A549 (cell line): Measurements from ENCODE around the gene L3MBTL4. TPM values are rescaled to one million over a fixed set of nuclear protein-coding genes. Genes with fewer than 3 reads are reported as not detected.

Experiments used
- ATAC-seq, 2 experiments: fragments of 200-7000 bp in 1 of 2; fragments of >200 bp in 1 of 2; cut with Nextera tagmentation in 1 of 2; cut with Tn5 transposase in 1 of 2; 3 replicates each; pipeline versions ENCODE4 v1.8.0 to v1.9.1; 2018 to 2020; ENCODE audit warnings: mild to moderate bottlenecking in 1 of 2, moderate library complexity in 1 of 2
- CTCF ChIA-PET: fragments of 300-600 bp; sonication (Branson Sonifier 250); formaldehyde crosslinking; extraction: SDS; loops from one replicate; lab custom pipeline; 2021; ENCODE audit warnings: antibody characterized with exemption, inconsistent platforms; lab: Yijun Ruan, JAX
- POLR2A ChIA-PET: fragments of 350-600 bp; formaldehyde crosslinking; extraction: SDS; loops from one replicate; lab custom pipeline; 2021; ENCODE audit warnings: antibody characterized with exemption, inconsistent platforms; lab: Yijun Ruan, JAX
- DNase-seq, 2 experiments: peaks; one replicate each; pipeline versions ENCODE4 v3.0.0 to v3.0.0-alpha.2; 2011 to 2016; ENCODE audit warnings: low read depth in 1 of 2, low spot score in 1 of 2
- FAIRE-seq: peaks from 2 replicates; lab custom pipeline; 2011; peaks lifted over from hg19 to GRCh38; lab: Jason Lieb, UNC
- H3K27ac ChIP-seq, 2 experiments: fragments of >200 bp; sonication (Bioruptor Twin); formaldehyde crosslinking; 3 replicates each; pipeline ENCODE4 v1.5.1; 2016 to 2017
- H3K4me1 ChIP-seq: fragments of >200 bp; sonication (Bioruptor Twin); formaldehyde crosslinking; 3 replicates; pipeline ENCODE4 v1.6.1; 2016
- H3K4me2 ChIP-seq: fragments of >200 bp; sonication (Bioruptor Twin); formaldehyde crosslinking; 3 replicates; pipeline ENCODE4 v1.6.1; 2016
- H3K4me3 ChIP-seq: fragments of >200 bp; sonication (Bioruptor Twin); formaldehyde crosslinking; 3 replicates; pipeline ENCODE4 v1.5.1; 2016
- H3K9me3 ChIP-seq: fragments of >200 bp; sonication (Bioruptor Twin); formaldehyde crosslinking; 3 replicates; pipeline ENCODE4 v1.6.1; 2016
- CBX2 ChIP-seq: fragments of 200-600 bp; sonication (generic); IDR thresholded peaks from 2 replicates; pipeline ENCODE4 v1.6.1; 2016; ENCODE audit warnings: low read depth, mild to moderate bottlenecking, borderline replicate concordance
- CHD4 ChIP-seq: fragments of 200-600 bp; sonication (generic); IDR thresholded peaks from 2 replicates; pipeline ENCODE4 v1.6.1; 2016; ENCODE audit warnings: antibody characterized with exemption, mild to moderate bottlenecking, borderline replicate concordance
- EHF ChIP-seq: fragments of 250-450 bp; sonication (Bioruptor Pico); IDR thresholded peaks from 2 replicates; pipeline ENCODE4 v1.5.0; 2020; ENCODE audit warnings: mild to moderate bottlenecking
- EHMT2 ChIP-seq: fragments of 200-600 bp; sonication (generic); IDR thresholded peaks from 2 replicates; pipeline ENCODE4 v1.6.1; 2016; ENCODE audit warnings: antibody characterized with exemption, low read depth, mild to moderate bottlenecking, moderate library complexity
- FOSB ChIP-seq: fragments of 250-450 bp; sonication (Bioruptor Pico); IDR thresholded peaks from 2 replicates; pipeline ENCODE4 v1.5.0; 2020; ENCODE audit warnings: mild to moderate bottlenecking, moderate library complexity
- GATA3 ChIP-seq: IDR thresholded peaks from 2 replicates; pipeline ENCODE4 v1.6.1; 2012; ENCODE audit warnings: borderline replicate concordance
- HOXB13 ChIP-seq: fragments of 250-450 bp; sonication (Bioruptor Pico); IDR thresholded peaks from 2 replicates; pipeline ENCODE4 v1.5.0; 2020; ENCODE audit warnings: low read depth, mild to moderate bottlenecking, moderate library complexity
- KDM1A ChIP-seq: fragments of 200-600 bp; sonication (generic); IDR thresholded peaks from 2 replicates; pipeline ENCODE4 v1.6.1; 2016; ENCODE audit warnings: low read depth, mild to moderate bottlenecking
- KDM5A ChIP-seq: fragments of 200-600 bp; sonication (generic); IDR thresholded peaks from 2 replicates; pipeline ENCODE4 v1.6.1; 2016; ENCODE audit warnings: antibody characterized with exemption, mild to moderate bottlenecking
- MYC ChIP-seq: IDR thresholded peaks from 2 replicates; pipeline ENCODE4 v1.6.1; 2012; ENCODE audit warnings: mild to moderate bottlenecking, inconsistent platforms, low read length, improper control_type of control experiment, borderline replicate concordance
- NFE2L2 ChIP-seq: fragments of 150-350 bp; conservative IDR thresholded peaks from 2 replicates; pipeline ENCODE4 v1.6.1; 2014; ENCODE audit warnings: low read length
- RARB ChIP-seq: fragments of 250-450 bp; sonication (Bioruptor Pico); IDR thresholded peaks from 2 replicates; pipeline ENCODE4 v1.8.0; 2021; ENCODE audit warnings: mild to moderate bottlenecking, moderate library complexity
- RNF2 ChIP-seq: fragments of 200-600 bp; sonication (generic); IDR thresholded peaks from 2 replicates; pipeline ENCODE4 v1.6.1; 2016; ENCODE audit warnings: low read depth, mild to moderate bottlenecking, antibody characterized with exemption, moderate library complexity, borderline replicate concordance
- SMC3 ChIP-seq: fragments of >200 bp; sonication (Bioruptor Twin); formaldehyde crosslinking; IDR thresholded peaks from 3 replicates; pipeline ENCODE4 v1.6.1; 2018; ENCODE audit warnings: inconsistent platforms
- TFCP2L1 ChIP-seq: fragments of 250-450 bp; sonication (Bioruptor Pico); IDR thresholded peaks from 2 replicates; pipeline ENCODE4 v1.5.0; 2021; ENCODE audit warnings: mild to moderate bottlenecking
- ZFP36 ChIP-seq: fragments of 450-650 bp; IDR thresholded peaks from 2 replicates; pipeline ENCODE4 v1.6.1; 2014; ENCODE audit warnings: borderline replicate concordance; ENCODE audit not compliant: partially characterized antibody
- ZSCAN20 ChIP-seq: fragments of 250-450 bp; sonication (Bioruptor Pico); IDR thresholded peaks from 2 replicates; pipeline ENCODE4 v1.8.0; 2022; ENCODE audit warnings: mild to moderate bottlenecking, moderate library complexity
- WGBS: methylation state at CpG from one replicate; pipeline ENCODE4 v1.1.6; 2017; ENCODE audit errors: missing lambda C conversion rate; 5-methylcytosine and 5-hydroxymethylcytosine counted together
- polyA plus RNA-seq, 4 experiments: library from polyadenylated mRNA; depleted of rRNA in 3 of 4; stranded (reverse); fragments of >200 nt; fragmentation: RNase III in 1 of 4; extraction: RNeasy Plus Mini Kit Qiagen cat#74134 plus additional on column Dnase treatment in 1 of 4; gene quantifications; 2 replicates in 3 of 4; 3 replicates in 1 of 4; pipeline ENCODE4 v1.2.3, GENCODE V29; 2011 to 2017
- TF ChIP-seq, protein P1 (sequence below): fragments of 450-650 bp; IDR thresholded peaks from 2 replicates; pipeline ENCODE4 v1.6.1; 2014; ENCODE audit warnings: antibody characterized with exemption
- TF ChIP-seq, protein P2 (sequence below): fragments of >200 bp; sonication (Bioruptor Twin); formaldehyde crosslinking; IDR thresholded peaks from 3 replicates; pipeline ENCODE4 v1.5.1; 2016
- TF ChIP-seq, protein P3 (sequence below): fragments of 250-450 bp; sonication (Bioruptor Pico); IDR thresholded peaks from 2 replicates; pipeline ENCODE4 v1.5.0; 2021; ENCODE audit warnings: mild to moderate bottlenecking, moderate library complexity, borderline replicate concordance

Gene L3MBTL4
- polyA plus RNA-seq, 2 of the 4 experiments (the other 2 are of a cell fraction) = 0.03 to 0.06 TPM

DNA sequence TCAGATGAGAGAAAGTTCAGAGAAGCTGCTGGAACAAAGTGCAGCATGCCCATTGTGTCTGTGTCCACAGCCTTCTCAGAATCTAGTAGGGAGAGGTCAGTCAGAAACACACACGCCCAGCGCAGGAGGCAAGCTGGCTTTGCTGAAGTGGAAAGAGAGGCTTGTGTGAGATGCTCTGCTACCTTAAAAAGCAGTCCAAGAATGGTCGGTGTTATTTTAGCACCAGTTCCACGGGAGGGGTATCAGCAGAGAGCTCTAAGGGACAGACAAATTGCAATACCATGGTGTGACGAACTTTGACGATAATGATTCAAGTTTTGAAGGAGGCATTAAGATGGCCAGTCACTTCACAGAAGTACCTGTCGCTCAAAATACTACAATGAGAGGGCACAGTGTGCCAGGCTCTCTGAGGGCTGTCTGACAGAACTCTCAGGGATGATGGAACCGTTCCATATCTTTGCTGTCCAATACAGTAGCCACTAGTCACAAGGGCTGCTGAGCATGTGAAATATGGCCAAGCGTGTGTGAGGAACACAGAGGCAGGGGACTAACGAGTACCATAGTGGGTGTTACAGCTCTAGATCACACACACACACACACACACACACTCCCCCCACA is 281.9 kb downstream of the L3MBTL4 start:
- Histone ChIP-seq H3K4me3 (no peak overlapping the region), H3K4me2 (no peak overlapping the region), H3K27ac (no peak overlapping the region), H3K9me3 (no peaks in the 10 kb centered on the region), H3K4me1 (no peaks in the 10 kb centered on the region)
- TF ChIP-seq KDM1A (no peak), CHD4 (no peak), MYC (no peak), SMC3 (no peak), KDM5A (no peak), RARB (CRISPR knock-in tag) (no peak)
- TF ChIP-seq, protein P1, sequence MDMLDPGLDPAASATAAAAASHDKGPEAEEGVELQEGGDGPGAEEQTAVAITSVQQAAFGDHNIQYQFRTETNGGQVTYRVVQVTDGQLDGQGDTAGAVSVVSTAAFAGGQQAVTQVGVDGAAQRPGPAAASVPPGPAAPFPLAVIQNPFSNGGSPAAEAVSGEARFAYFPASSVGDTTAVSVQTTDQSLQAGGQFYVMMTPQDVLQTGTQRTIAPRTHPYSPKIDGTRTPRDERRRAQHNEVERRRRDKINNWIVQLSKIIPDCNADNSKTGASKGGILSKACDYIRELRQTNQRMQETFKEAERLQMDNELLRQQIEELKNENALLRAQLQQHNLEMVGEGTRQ = no peak
- ChIA-PET POLR2A (no interaction called here), CTCF (no interaction called here)
- WGBS = 19% methylated on average over 10 of the region's 10 CpGs
- FAIRE-seq (no peak), ATAC-seq (no peak), DNase-seq (no peak)

DNA sequence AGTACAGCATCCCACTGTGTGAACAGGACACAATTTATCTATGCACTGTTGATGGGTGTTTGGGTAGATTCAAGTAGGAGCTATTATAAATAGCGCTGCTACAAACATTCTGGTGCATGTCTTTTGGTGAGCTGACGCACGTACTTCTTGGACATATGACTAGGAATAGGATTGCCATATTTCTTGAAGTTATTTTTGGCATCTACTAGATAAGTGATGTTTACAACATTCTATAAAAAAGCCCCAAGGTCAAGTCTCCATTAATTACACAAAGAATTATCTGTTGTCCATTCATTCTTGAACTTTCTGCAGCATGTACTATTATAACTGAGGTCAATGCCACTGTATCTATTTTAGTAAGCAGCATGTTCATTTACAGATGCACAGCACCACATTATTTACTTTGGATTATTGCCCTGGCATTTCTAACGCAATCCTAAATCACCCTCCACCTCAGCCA is 293.9 kb downstream of the L3MBTL4 start:
- Histone ChIP-seq H3K9me3 (no peaks in the 10 kb centered on the region), H3K4me1 (no peaks in the 10 kb centered on the region), H3K27ac (no peak overlapping the region)
- ATAC-seq (no peak), FAIRE-seq (no peak)
- 39% methylated on average over 4 of the region's 4 CpGs for WGBS
- TF ChIP-seq CBX2 = no peak
- TF ChIP-seq ZFP36 = no peak
- no peak for TF ChIP-seq EHF
- no peak for TF ChIP-seq ZSCAN20
- TF ChIP-seq EHMT2 = no peak
- no peak for TF ChIP-seq KDM5A
- no peak for TF ChIP-seq FOSB (CRISPR knock-in tag)
- no peak for TF ChIP-seq RNF2
- TF ChIP-seq CHD4 = no peak
- no peak for TF ChIP-seq HOXB13
- TF ChIP-seq, protein P2, sequence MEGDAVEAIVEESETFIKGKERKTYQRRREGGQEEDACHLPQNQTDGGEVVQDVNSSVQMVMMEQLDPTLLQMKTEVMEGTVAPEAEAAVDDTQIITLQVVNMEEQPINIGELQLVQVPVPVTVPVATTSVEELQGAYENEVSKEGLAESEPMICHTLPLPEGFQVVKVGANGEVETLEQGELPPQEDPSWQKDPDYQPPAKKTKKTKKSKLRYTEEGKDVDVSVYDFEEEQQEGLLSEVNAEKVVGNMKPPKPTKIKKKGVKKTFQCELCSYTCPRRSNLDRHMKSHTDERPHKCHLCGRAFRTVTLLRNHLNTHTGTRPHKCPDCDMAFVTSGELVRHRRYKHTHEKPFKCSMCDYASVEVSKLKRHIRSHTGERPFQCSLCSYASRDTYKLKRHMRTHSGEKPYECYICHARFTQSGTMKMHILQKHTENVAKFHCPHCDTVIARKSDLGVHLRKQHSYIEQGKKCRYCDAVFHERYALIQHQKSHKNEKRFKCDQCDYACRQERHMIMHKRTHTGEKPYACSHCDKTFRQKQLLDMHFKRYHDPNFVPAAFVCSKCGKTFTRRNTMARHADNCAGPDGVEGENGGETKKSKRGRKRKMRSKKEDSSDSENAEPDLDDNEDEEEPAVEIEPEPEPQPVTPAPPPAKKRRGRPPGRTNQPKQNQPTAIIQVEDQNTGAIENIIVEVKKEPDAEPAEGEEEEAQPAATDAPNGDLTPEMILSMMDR = no peak
- TF ChIP-seq, protein P3, sequence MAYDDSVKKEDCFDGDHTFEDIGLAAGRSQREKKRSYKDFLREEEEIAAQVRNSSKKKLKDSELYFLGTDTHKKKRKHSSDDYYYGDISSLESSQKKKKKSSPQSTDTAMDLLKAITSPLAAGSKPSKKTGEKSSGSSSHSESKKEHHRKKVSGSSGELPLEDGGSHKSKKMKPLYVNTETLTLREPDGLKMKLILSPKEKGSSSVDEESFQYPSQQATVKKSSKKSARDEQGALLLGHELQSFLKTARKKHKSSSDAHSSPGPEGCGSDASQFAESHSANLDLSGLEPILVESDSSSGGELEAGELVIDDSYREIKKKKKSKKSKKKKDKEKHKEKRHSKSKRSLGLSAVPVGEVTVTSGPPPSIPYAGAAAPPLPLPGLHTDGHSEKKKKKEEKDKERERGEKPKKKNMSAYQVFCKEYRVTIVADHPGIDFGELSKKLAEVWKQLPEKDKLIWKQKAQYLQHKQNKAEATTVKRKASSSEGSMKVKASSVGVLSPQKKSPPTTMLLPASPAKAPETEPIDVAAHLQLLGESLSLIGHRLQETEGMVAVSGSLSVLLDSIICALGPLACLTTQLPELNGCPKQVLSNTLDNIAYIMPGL (CRISPR knock-in tag) = no peak
- no peak for TF ChIP-seq TFCP2L1 (CRISPR knock-in tag)
- TF ChIP-seq NFE2L2 = no peak
- TF ChIP-seq GATA3 = no peak
- TF ChIP-seq, all 56 proteins: peak for 0
- DNase-seq = no peak
- Histone ChIP-seq H3K4me3 (no peak overlapping the region), H3K4me2 (no peak overlapping the region)
- ChIA-PET CTCF (no interaction called here), POLR2A (no interaction called here)
